GM18517 (cell line): Measurements from ENCODE around the gene PRRC1.
"Not testable (repeated sequence)": the region's sequence is repeated elsewhere in the genome, so short reads cannot be mapped to it uniquely, and the experiment has no call there.

Experiments
- ATAC-seq: cut with Tn5 transposase; IDR thresholded peaks from one replicate; pipeline ENCODE4 v1.9.1; 2021; ENCODE audit warnings: mild to moderate bottlenecking, moderate library complexity; ENCODE audit not compliant: unreplicated experiment

PRRC1 gene

DNA sequence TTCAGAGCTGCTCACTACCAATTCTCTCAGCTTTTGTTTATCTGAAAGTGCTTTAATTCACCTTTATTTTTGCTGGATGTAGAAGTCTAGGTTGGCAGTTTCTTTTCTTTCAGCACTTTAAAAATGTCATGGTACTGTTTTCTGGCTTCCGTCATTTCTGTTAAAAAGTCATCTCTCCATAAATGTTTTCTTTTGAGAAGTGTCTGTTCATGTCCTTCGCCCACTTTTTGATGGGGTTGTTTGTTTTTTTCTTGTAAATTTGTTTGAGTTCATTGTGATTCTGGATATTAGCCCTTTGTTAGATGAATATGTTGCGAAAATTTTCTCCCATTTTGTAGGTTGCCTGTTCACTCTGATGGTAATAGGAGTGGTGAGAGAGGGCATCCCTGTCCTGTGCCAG lies 23.1 kb downstream of the PRRC1 start:
- ATAC-seq = not testable (repeated sequence)

DNA sequence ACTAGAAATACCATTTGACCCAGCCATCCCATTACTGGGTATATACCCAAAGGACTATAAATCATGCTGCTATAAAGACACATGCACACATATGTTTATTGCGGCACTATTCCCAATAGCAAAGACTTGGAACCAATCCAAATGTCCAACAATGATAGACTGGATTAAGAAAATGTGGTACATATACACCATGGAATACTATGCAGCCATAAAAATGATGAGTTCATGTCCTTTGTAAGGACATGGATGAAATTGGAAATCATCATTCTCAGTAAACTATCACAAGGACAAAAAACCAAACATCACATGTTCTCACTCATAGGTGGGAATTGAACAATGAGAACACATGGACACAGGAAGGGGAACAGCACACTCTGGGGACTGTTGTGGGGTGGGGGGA lies 27.8 kb downstream of the PRRC1 start:
- not testable (repeated sequence) for ATAC-seq

- ATAC-seq = no peak
These were observed 32.1 kb downstream of the PRRC1 start for GRCh38 chr5:127549551-127549950.

GRCh38 chr5:127550652-127551409 lies 33.4 kb downstream of the PRRC1 start:
- no peak for ATAC-seq

GRCh38 chr5:127551410-127552041 lies 34.1 kb downstream of the PRRC1 start:
- ATAC-seq = no peak

GRCh38 chr5:127555826-127556225 lies 38.4 kb downstream of the PRRC1 start:
- ATAC-seq = no peak

- ATAC-seq = no peak
These were observed 39.3 kb downstream of the PRRC1 start for GRCh38 chr5:127556609-127557334.

DNA sequence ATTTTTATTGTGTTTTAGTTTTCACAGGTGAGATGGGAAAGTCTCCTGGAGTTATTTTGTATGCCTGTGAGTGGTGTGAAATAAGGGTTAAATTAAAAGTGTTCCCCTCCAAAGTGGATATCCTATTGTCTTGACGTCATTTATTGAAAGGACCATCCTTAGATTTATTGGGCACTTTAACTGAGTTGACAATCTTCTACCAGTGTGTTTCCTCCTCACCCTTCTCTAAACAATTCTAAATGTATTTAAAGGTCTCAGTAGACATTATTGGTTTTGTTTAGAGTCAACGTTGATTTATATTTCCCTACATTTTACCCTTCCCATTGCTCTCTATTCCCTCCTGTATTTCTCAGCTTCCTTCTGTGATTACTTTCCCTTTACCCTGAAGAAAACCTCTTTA lies 40.8 kb downstream of the PRRC1 start:
- ATAC-seq = no peak

GRCh38 chr5:127561254-127561653 lies 43.8 kb downstream of the PRRC1 start:
- no peak for ATAC-seq

DNA sequence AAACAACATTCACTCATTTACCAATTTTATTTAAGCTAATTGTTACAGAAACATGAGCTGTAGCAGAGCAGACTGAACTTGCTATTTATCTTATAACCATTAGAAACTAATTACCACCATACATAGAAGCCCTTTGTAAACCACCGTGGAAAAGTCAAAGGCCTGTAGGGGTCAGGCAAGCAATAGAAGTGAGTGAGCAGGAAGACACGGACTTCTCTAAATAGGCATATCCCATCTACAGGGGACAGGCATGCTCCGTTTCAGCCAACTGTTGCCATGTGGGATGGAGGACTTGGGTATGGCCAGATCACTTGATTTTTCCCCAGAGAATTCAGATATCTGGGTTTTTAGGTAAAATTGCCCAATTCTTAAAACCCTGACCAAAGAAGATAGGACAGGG lies 44.8 kb downstream of the PRRC1 start:
- no peak for ATAC-seq

DNA sequence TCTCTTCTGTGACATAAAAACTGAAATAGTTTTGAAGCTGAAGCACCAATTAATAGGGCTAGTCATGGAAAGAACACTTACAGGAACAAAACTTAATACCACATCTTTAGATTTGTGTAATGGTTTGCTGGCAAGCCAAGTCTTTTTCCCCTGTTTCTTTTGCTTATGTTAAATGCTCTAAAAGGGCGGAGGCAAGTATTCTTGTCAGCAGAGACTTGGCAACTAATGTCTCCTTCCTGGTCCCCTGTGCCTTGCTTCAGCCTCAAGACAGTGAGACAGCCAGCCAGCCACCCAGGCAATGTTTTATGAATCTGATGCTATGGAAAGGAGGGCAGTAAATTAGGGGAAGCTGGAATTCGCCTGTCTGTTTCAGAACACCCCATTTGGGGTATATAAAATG lies 45.7 kb downstream of the PRRC1 start:
- no peak for ATAC-seq

DNA sequence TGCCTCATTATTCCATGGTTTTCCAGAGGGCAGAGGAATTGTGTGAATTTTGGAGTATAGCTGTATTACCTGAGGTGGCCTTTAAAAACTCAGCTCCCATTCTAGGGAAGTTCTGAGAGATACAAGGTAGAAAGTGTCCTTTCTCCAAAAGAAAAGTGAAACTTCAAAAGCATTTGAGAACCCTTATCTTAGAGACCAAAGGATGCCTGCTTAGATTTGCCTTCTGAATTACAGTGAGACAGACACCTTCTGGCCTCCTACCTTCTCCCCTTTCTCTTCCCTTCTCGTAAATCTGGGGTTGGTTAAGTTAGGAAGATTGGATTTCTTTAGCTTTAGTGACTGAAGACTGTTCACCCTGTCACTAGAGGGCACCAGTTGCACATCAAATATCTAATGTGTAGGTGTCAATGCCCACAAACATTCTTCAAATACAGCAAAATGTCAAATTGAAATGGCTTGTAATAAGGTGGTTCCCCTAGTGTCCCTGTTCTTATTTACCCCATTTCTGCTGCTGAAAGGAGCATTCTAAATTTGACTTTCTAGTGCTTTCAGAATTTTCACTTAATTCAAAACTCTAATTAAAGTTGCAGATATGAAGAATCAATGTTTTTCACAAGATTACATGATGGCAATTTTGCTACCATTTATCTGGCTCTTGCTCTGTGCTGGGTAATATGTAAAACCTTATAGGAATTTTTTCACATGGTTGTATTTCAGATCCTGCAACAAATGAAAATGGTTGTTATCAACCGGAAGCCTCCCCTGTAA lies 46.7 kb downstream of the PRRC1 start:
- peak; percentile 52 for ATAC-seq

- ATAC-seq = no peak
These were observed 48.3 kb downstream of the PRRC1 start for GRCh38 chr5:127565586-127566270.

DNA sequence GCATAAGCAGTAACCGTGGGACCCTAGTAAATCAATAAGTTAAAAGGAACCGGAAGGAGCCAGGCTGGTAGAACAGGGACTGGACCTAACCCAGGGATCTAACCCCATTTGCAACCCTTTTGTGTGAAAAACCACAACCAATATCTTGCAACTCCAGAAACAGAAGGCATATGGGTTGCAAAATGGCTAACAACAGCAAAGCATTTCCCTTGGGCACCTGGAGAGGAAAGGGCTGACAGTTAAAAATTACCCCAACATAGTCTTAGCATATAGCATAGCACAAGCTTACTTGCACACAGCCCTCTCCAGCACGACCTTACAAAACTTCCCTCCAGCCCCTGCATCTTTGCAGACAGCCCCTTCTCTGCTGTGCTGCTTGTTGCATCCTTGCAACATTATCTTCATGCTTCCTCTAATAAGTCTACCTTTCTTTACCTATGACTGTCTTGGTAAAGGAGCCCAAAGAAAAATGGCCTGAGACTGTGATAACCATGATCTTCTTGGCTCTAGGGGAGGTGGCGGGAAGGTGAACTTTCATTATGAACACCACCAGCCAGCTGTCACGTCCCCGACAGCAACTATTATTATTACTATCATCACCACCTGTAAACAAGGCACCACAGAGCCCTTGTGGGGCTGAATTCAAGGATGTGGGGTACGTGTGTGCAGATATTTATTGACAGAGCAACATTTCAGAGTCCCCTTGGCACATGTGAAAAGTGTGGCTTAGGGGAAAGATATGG lies 49.8 kb downstream of the PRRC1 start:
- ATAC-seq = peak; percentile 76

DNA sequence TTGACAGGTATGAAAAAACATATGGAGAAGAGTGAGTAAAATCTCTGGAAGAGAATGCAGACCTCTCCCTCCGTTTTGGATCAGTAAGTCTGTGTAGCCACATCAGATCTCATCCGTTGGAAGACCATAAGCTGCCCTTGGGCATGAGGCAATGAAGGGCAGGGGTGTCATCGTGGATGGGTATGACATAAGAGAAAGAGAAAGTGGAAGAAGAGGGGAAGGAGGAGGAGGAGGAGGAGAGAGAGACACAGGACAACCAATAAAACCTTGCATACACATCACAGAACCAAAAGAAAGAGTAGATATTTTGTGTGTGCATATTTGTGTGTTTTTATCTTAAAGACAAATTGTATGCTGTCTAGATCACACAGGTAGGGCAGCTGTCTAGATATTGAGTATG lies 50.7 kb downstream of the PRRC1 start:
- no peak for ATAC-seq

DNA sequence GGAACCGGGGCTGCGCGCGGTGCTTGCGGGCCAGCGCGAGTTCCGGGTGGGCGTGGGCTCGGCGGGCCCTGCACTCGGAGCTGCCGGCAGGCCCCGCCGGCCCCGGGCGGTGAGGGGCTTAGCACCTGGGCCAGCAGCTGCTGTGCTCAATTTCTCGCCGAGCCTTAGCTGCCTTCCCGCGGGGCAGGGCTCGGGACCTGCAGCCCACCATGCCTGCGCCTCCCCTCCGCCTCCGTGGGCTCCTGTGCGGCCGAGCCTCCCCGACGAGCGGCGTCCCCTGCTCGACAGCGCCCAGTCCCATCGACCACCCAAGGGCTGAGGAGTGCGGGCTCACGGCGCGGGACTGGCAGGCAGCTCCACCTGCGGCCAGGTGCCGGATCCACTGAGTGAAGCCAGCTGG lies 52.0 kb downstream of the PRRC1 start:
- ATAC-seq = not testable (repeated sequence)

- peak; percentile 59 for ATAC-seq
These were observed 54.1 kb downstream of the PRRC1 start for GRCh38 chr5:127571314-127572131.

DNA sequence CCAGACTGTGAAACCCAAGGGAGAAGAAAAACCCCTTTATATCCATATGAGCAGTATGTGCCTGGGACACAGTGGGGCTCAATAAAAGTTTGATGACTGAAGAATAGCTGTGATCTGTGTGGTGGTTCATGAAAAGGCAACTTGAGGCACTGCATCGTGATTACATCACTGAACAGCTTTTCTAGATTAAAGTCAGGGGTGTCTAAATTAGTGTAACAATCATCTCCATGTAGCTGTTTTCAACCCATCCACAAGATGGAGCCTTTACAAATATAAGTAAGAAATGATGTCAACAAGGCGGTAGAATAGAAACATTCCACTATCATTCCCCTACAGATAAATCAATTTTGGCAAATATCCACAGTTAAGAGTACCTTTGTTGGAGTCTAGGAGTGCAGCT lies 55.5 kb downstream of the PRRC1 start:
- ATAC-seq = no peak
